ENCODE measurements around the gene EIF2S3B. TPM values are rescaled to one million over a fixed set of nuclear protein-coding genes. Genes with fewer than 3 reads are reported as not detected.
"Not testable (repeated sequence)": the region's sequence is repeated elsewhere in the genome, so short reads cannot be mapped to it uniquely, and the experiment has no call there.

Gene EIF2S3B
- 10.2 TPM for total RNA-seq

- no peak for DNase-seq (ENCODE audit: low read depth in 2 of 3, low spot score in 2 of 3)
Measured at GRCh38 chr12:10505620-10506019, at the start of gene EIF2S3B. Gene EIF2S3B (plus strand): TSS chr12:10505890. CDS start chr12:10505903, 13 bp downstream.

- DNase-seq (ENCODE audit: low read depth in 2 of 3, low spot score in 2 of 3), result no peak
Measured at GRCh38 chr12:10456856-10457255, 48.8 kb upstream of the EIF2S3B start.

GRCh38 chr12:10457760-10458159 lies 47.9 kb upstream of the EIF2S3B start:
- no peak for DNase-seq (ENCODE audit: low read depth in 2 of 3, low spot score in 2 of 3)

- no peak for DNase-seq (ENCODE audit: low read depth in 2 of 3, low spot score in 2 of 3)
Measured at GRCh38 chr12:10466311-10466710, 39.4 kb upstream of the EIF2S3B start.

- DNase-seq (ENCODE audit: low read depth in 2 of 3, low spot score in 2 of 3), result no peak
Measured at GRCh38 chr12:10469701-10470100, 36.0 kb upstream of the EIF2S3B start.

- not testable (repeated sequence) for DNase-seq (ENCODE audit: low read depth in 2 of 3, low spot score in 2 of 3)
Measured at GRCh38 chr12:10472808-10473207, 32.9 kb upstream of the EIF2S3B start.

- not testable (repeated sequence) for DNase-seq (ENCODE audit: low read depth in 2 of 3, low spot score in 2 of 3)
Measured at GRCh38 chr12:10481901-10482300, 23.8 kb upstream of the EIF2S3B start.

GRCh38 chr12:10487328-10487727 lies 18.4 kb upstream of the EIF2S3B start:
- DNase-seq (ENCODE audit: low read depth in 2 of 3, low spot score in 2 of 3), result not testable (repeated sequence)

GRCh38 chr12:10491766-10492165 lies 13.9 kb upstream of the EIF2S3B start:
- no peak for DNase-seq (ENCODE audit: low read depth in 2 of 3, low spot score in 2 of 3)

GRCh38 chr12:10497602-10498001 lies 8.1 kb upstream of the EIF2S3B start:
- DNase-seq (ENCODE audit: low read depth in 2 of 3, low spot score in 2 of 3), result no peak

- no peak for DNase-seq (ENCODE audit: low read depth in 2 of 3, low spot score in 2 of 3)
Measured at GRCh38 chr12:10498042-10498441, 7.6 kb upstream of the EIF2S3B start.

- no peak for DNase-seq (ENCODE audit: low read depth in 2 of 3, low spot score in 2 of 3)
Measured at GRCh38 chr12:10501030-10501429, 4.7 kb upstream of the EIF2S3B start.

GRCh38 chr12:10503460-10503859 lies 2.2 kb upstream of the EIF2S3B start:
- no peak for DNase-seq (ENCODE audit: low read depth in 2 of 3, low spot score in 2 of 3)

- DNase-seq (ENCODE audit: low read depth in 2 of 3, low spot score in 2 of 3), result no peak
Measured at GRCh38 chr12:10511756-10512355, 6.2 kb downstream of the EIF2S3B start.

- no peak for DNase-seq (ENCODE audit: low read depth in 2 of 3, low spot score in 2 of 3)
Measured at GRCh38 chr12:10512798-10513197, 7.1 kb downstream of the EIF2S3B start.

GRCh38 chr12:10521555-10521954 lies 15.9 kb downstream of the EIF2S3B start:
- no peak for DNase-seq (ENCODE audit: low read depth in 2 of 3, low spot score in 2 of 3)

GRCh38 chr12:10528174-10528953 lies 22.7 kb downstream of the EIF2S3B start:
- no peak for DNase-seq (ENCODE audit: low read depth in 2 of 3, low spot score in 2 of 3)

- DNase-seq (ENCODE audit: low read depth in 2 of 3, low spot score in 2 of 3), result no peak
Measured at GRCh38 chr12:10529603-10530002, 23.9 kb downstream of the EIF2S3B start.

- no peak for DNase-seq (ENCODE audit: low read depth in 2 of 3, low spot score in 2 of 3)
Measured at GRCh38 chr12:10537721-10538120, 32.0 kb downstream of the EIF2S3B start.

- peak in 1 of 3 donors; percentile 57 for DNase-seq (ENCODE audit: low read depth in 2 of 3, low spot score in 2 of 3)
Measured at GRCh38 chr12:10540776-10541205, 35.1 kb downstream of the EIF2S3B start.

- DNase-seq (ENCODE audit: low read depth in 2 of 3, low spot score in 2 of 3), result no peak
Measured at GRCh38 chr12:10543499-10543898, 37.8 kb downstream of the EIF2S3B start.

- DNase-seq (ENCODE audit: low read depth in 2 of 3, low spot score in 2 of 3), result no peak
Measured at GRCh38 chr12:10551375-10551774, 45.7 kb downstream of the EIF2S3B start.

All from hematopoietic multipotent progenitor cell (in vitro differentiated cells).